K562 (cell line): ENCODE measurements around the gene CDC5L. TPM values are rescaled to one million over a fixed set of nuclear protein-coding genes. Genes with fewer than 3 reads are reported as not detected.
A peak's percentile ranks its signal among the peaks of the same experiment; 100 is the strongest.

Source experiments
- ATAC-seq: fragments of 200-7000 bp; cut with Tn5 transposase; 3 replicates; pipeline ENCODE4 v1.9.1; 2020; ENCODE audit warnings: moderate library complexity
- BruUV-seq: library from RNA; stranded (reverse); fragments of 400-500 nt; replicated peaks from 2 replicates; lab custom pipeline; 2021; lab: Mats Ljungman, UMichigan
- CTCF ChIA-PET: fragments of 300-600 bp; formaldehyde crosslinking; extraction: SDS; loops from one replicate; lab custom pipeline; 2021; ENCODE audit warnings: low intra/inter-chr PET ratio; lab: Yijun Ruan, JAX
- POLR2A ChIA-PET: fragments of 300-600, 350-650 bp; sonication (Branson Sonifier 250); formaldehyde crosslinking; extraction: SDS; loops from one replicate; lab custom pipeline; 2021; ENCODE audit warnings: antibody characterized with exemption, inconsistent platforms; lab: Yijun Ruan, JAX
- DNase-seq, 4 experiments: peaks; one replicate each; pipeline versions ENCODE4 v3.0.0 to v3.0.0-alpha.2; 2011 to 2018; ENCODE audit warnings: low spot score in 3 of 4, mixed read lengths in 3 of 4; ENCODE audit errors: extremely low read depth in 1 of 4
- FAIRE-seq: peaks from 2 replicates; lab custom pipeline; 2011; peaks lifted over from hg19 to GRCh38; lab: Jason Lieb, UNC
- H2AFZ ChIP-seq: 2 replicates; pipeline ENCODE4 v1.6.0; 2011; ENCODE audit warnings: low read depth, low read length, control low read depth, inconsistent platforms
- H3K27ac ChIP-seq: fragments of 200-600 bp; 3 replicates; pipeline ENCODE4 v1.8.0; 2011; ENCODE audit warnings: low read depth, mild to moderate bottlenecking, control low read depth, inconsistent platforms, low read length, moderate library complexity, mixed read lengths; ENCODE audit errors: extremely low read depth
- H3K27me3 ChIP-seq, 2 experiments: fragments of 300-600 bp in 1 of 2; 2 replicates in 1 of 2; 3 replicates in 1 of 2; pipeline versions ENCODE4 v1.6.0 to v1.8.0; 2011; ENCODE audit warnings: inconsistent platforms in 2 of 2, low read length in 2 of 2, mild to moderate bottlenecking in 1 of 2, mixed read lengths in 1 of 2, moderate library complexity in 1 of 2; ENCODE audit not compliant: control insufficient read depth in 2 of 2, insufficient read depth in 2 of 2
- H3K36me3 ChIP-seq: fragments of 300-600 bp; 3 replicates; pipeline ENCODE4 v1.8.0; 2011; ENCODE audit warnings: mild to moderate bottlenecking, low read length, inconsistent platforms; ENCODE audit not compliant: control insufficient read depth, insufficient read depth
- H3K4me1 ChIP-seq, 2 experiments: fragments of 200-600 bp in 1 of 2; replicated peaks in 1 of 2; 2 replicates in 1 of 2; 3 replicates in 1 of 2; pipeline versions ENCODE4 v1.5.1 to v1.8.0; 2011; ENCODE audit warnings: inconsistent platforms in 2 of 2, low read length in 2 of 2, mild to moderate bottlenecking in 1 of 2, mixed read lengths in 1 of 2, moderate library complexity in 1 of 2; ENCODE audit not compliant: control insufficient read depth in 2 of 2, insufficient read depth in 2 of 2
- H3K4me2 ChIP-seq: 2 replicates; pipeline ENCODE4 v1.6.1; 2011; ENCODE audit warnings: low read length, control low read depth, inconsistent platforms, mixed read lengths; ENCODE audit not compliant: insufficient read depth
- H3K4me3 ChIP-seq: fragments of 200-600 bp; sonication (generic), shearing (Covaris generic); 2 replicates; pipeline ENCODE4 v1.5.1; 2016; ENCODE audit warnings: control low read depth, inconsistent platforms
- H3K79me2 ChIP-seq: fragments of 200-600 bp; 3 replicates; pipeline ENCODE4 v1.8.0; 2011; ENCODE audit warnings: low read length, inconsistent platforms; ENCODE audit not compliant: control insufficient read depth, insufficient read depth
- H3K9ac ChIP-seq, 2 experiments: 2 replicates each; pipeline versions ENCODE4 v1.6.0 to v1.6.1; 2011; ENCODE audit warnings: low read depth in 2 of 2, low read length in 2 of 2, control low read depth in 1 of 2, inconsistent platforms in 1 of 2, mild to moderate bottlenecking in 1 of 2, mixed read lengths in 1 of 2; ENCODE audit not compliant: insufficient read depth in 1 of 2
- H3K9me1 ChIP-seq: one replicate; pipeline ENCODE4 v1.6.0; 2011; ENCODE audit warnings: inconsistent platforms, mild to moderate bottlenecking, low read length, moderate library complexity; ENCODE audit not compliant: control insufficient read depth, insufficient read depth
- H3K9me3 ChIP-seq: replicated peaks from 2 replicates; pipeline ENCODE4 v1.5.1; 2011; ENCODE audit warnings: low read depth, low read length, inconsistent platforms; ENCODE audit not compliant: control insufficient read depth, insufficient read depth
- H4K20me1 ChIP-seq: replicated peaks from 2 replicates; pipeline ENCODE4 v1.6.1; 2011; ENCODE audit warnings: low read length, inconsistent platforms, mixed read lengths; ENCODE audit not compliant: control insufficient read depth, insufficient read depth
- ADNP ChIP-seq: fragments of 200-800 bp; sonication (Bioruptor generic); IDR thresholded peaks from 2 replicates; pipeline ENCODE4 v1.6.1; 2016; ENCODE audit warnings: missing genetic modification characterization, missing compliant biosample characterization
- HNRNPLL ChIP-seq: fragments of 200-400 bp; formaldehyde crosslinking; IDR thresholded peaks from 2 replicates; pipeline ENCODE4 v1.6.1; 2017; ENCODE audit warnings: low read length, low read depth, mild to moderate bottlenecking; ENCODE audit not compliant: poor library complexity, severe bottlenecking
- RNF2 ChIP-seq: sonication (generic); IDR thresholded peaks from 2 replicates; pipeline ENCODE4 v1.6.1; 2016
- SRSF9 ChIP-seq: fragments of 200-400 bp; formaldehyde crosslinking; IDR thresholded peaks from 2 replicates; pipeline ENCODE4 v1.6.1; 2017; ENCODE audit warnings: low read depth, low read length, borderline replicate concordance
- ZFP1 ChIP-seq: fragments of 450-650 bp; formaldehyde crosslinking; IDR thresholded peaks from 2 replicates; pipeline ENCODE4 v1.4.0; 2020; ENCODE audit warnings: mild to moderate bottlenecking, mixed read lengths
- ZNF668 ChIP-seq: fragments of 250-450 bp; sonication (Bioruptor Pico); IDR thresholded peaks from 2 replicates; pipeline ENCODE4 v1.8.0; 2022; ENCODE audit warnings: mild to moderate bottlenecking, inconsistent platforms
- WGBS: fragments of 100-300 bp; shearing (Covaris generic); methylation state at CpG from one replicate; pipeline ENCODE4 v1.1.6; 2016; ENCODE audit warnings: low coverage, mixed read lengths; ENCODE audit not compliant: insufficient coverage; ENCODE audit errors: missing lambda C conversion rate; 5-methylcytosine and 5-hydroxymethylcytosine counted together
- in situ Hi-C: fragments of 300-500 bp; cut with MboI; formaldehyde crosslinking; loops from 4 replicates; pipeline ENCODE4 v1.15.0; 2018; ENCODE audit warnings: inconsistent platforms, mixed read lengths
- intact Hi-C: fragments of 100-400 bp; cut with micrococcal nuclease; formaldehyde crosslinking; loops from 2 replicates; pipeline ENCODE4 v1.14.2; 2022
- polyA plus RNA-seq, 8 experiments: library from polyadenylated mRNA; depleted of rRNA in 4 of 8; stranded (reverse) in 5 of 8; unstranded in 3 of 8; fragments of >200 nt; fragmentation: Nextera tagmentation in 2 of 8; fragmentation: Illumina TruSeq in 1 of 8; extraction: Ambion mirVana in 2 of 8; extraction: Trizol in 1 of 8; gene quantifications; 2 replicates each; pipeline versions ENCODE4 v1.2.1 to v1.2.3, GENCODE V29; 2011 to 2014; ENCODE audit warnings: inconsistent platforms in 1 of 8, missing spikeins in 1 of 8
- total RNA-seq, 7 experiments: library from RNA; depleted of rRNA in 6 of 7; stranded (reverse); fragments of >200 nt in 6 of 7; fragmentation: Illumina TruSeq in 2 of 7; extraction: Trizol in 2 of 7; gene quantifications; 2 replicates each; pipeline versions ENCODE4 v1.2.1 to v1.2.3, GENCODE V29; 2011 to 2021; ENCODE audit warnings: low replicate concordance in 1 of 7
- TF ChIP-seq, protein P1 (sequence below): sonication (generic); formaldehyde crosslinking; IDR thresholded peaks from 2 replicates; pipeline ENCODE4 v1.8.0; 2022; ENCODE audit warnings: mild to moderate bottlenecking, missing genetic modification reagents, borderline replicate concordance

Gene CDC5L
- total and polyA plus RNA-seq, 9 of the 15 experiments (the other 6 are each of a cell fraction or from before 2014, with no cell fraction given): 22.3 to 44.2 (median 30.8) TPM

DNA sequence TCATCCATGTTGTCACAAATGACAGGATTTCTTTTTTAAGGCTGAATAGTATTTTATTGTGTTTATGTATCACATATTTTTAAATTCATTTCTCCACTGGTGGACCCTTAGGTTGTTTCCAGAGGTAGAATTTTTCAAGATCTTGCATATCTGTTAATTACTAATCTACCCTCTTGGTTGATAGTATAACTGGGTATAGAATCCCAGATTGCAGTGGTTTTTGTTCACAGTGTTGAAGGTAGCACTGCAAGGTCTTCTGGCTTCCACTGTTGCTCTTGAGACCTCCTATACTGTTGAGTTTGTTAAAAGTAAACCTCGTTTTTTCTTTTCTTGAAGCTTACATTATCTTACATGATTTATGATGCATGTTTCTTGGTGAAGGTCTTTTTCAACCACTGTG, 22.9 kb downstream of the CDC5L start:
- DNase-seq: no peak

DNA sequence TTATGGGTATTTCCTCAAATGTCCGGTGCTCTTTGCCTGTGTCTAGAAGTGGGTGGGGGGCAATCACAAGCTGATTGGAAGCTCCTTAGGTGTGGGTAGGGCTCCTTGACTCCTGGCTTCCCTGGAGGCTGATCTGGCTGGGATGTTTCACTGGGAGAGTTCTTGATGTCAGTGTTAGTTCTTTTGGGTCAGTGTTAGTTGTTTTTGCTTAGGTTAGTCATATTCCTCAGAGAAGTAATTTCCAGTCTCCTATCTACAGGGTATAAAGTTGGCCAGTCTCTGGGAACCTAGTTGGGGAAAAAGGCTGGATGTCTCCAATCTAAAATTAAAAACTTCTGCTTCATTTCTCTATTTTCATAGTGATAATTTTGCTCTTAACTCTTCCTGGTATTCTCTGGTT, 23.6 kb downstream of the CDC5L start:
- Histone ChIP-seq H3K36me3 (peaks cover 87% of the 10 kb centered on the region), H3K4me1 (no peaks in the 10 kb centered on the region; a peak in 1 of 5 replicates), H3K27ac (no peak overlapping the region), H3K4me3 (no peak overlapping the region), H2AFZ (no peak overlapping the region), H3K79me2 (peaks cover 34% of the 10 kb centered on the region), H3K4me2 (no peak overlapping the region), H3K9me3 (no peaks in the 10 kb centered on the region), H3K9me1 (no peaks in the 10 kb centered on the region), H3K9ac (no peak overlapping the region), H3K27me3 (no peaks in the 10 kb centered on the region), H4K20me1 (0 out of 2 replicates have a peak, but pooled peaks cover 10% of the 10 kb centered on the region)
- ChIA-PET POLR2A (no interaction called here), CTCF (no interaction called here)
- DNase-seq: no peak
- WGBS: 82% methylated on average over 1 of the region's 1 CpG
- in situ Hi-C loops: no loop called here
- ATAC-seq: no peak
- intact Hi-C loops: no loop called here
- BruUV-seq: no TSS peak
- no peak for FAIRE-seq
- TF ChIP-seq HNRNPLL: no peak
- TF ChIP-seq ADNP: no peak
- no peak for TF ChIP-seq RNF2
- TF ChIP-seq, protein P1, sequence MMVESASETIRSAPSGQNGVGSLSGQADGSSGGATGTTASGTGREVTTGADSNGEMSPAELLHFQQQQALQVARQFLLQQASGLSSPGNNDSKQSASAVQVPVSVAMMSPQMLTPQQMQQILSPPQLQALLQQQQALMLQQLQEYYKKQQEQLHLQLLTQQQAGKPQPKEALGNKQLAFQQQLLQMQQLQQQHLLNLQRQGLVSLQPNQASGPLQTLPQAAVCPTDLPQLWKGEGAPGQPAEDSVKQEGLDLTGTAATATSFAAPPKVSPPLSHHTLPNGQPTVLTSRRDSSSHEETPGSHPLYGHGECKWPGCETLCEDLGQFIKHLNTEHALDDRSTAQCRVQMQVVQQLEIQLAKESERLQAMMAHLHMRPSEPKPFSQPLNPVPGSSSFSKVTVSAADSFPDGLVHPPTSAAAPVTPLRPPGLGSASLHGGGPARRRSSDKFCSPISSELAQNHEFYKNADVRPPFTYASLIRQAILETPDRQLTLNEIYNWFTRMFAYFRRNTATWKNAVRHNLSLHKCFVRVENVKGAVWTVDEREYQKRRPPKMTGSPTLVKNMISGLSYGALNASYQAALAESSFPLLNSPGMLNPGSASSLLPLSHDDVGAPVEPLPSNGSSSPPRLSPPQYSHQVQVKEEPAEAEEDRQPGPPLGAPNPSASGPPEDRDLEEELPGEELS (CRISPR knock-in tag): no peak
- no peak for TF ChIP-seq SRSF9

More for the DNA sequence above, 22.9 kb downstream of the CDC5L start:
- ATAC-seq (no peak), FAIRE-seq (no peak)
- 0 out of 2 replicates have a peak, but pooled peaks cover 4% of the 10 kb centered on the region for H4K20me1 ChIP-seq
- no peak overlapping the region for H3K27ac ChIP-seq
- H3K9me3 ChIP-seq: no peaks in the 10 kb centered on the region
- H3K36me3 ChIP-seq: peaks cover 86% of the 10 kb centered on the region
- intact Hi-C loops: no loop called here
- H3K4me2 ChIP-seq: no peak overlapping the region
- peaks cover 27% of the 10 kb centered on the region for H3K79me2 ChIP-seq
- H3K4me3 ChIP-seq: no peak overlapping the region
- POLR2A ChIA-PET: no interaction called here
- no peaks in the 10 kb centered on the region for H3K4me1 ChIP-seq
- WGBS: 55% methylated on average over 1 of the region's 1 CpG
- TF ChIP-seq ZNF668: no peak
- peak; percentile 84 for TF ChIP-seq ZFP1
- TF ChIP-seq, all 486 proteins: peak for 1
- Histone ChIP-seq H3K27me3 (no peaks in the 10 kb centered on the region), H2AFZ (no peak overlapping the region), H3K9me1 (no peaks in the 10 kb centered on the region), H3K9ac (no peak overlapping the region)
- CTCF ChIA-PET: no interaction called here
- BruUV-seq: no TSS peak
- in situ Hi-C loops: no loop called here
